IMR-90 (cell line): Measurements from ENCODE around the gene COX7A2L. TPM values are rescaled to one million over a fixed set of nuclear protein-coding genes. Genes with fewer than 3 reads are reported as not detected.
A peak's percentile ranks its signal among the peaks of the same experiment; 100 is the strongest.

Experiments
- ATAC-seq: fragments of 200-7000 bp; cut with Tn5 transposase; 2 replicates; pipeline ENCODE4 v1.9.1; 2020; ENCODE audit warnings: low read depth, mild to moderate bottlenecking, moderate library complexity
- BruUV-seq: library from RNA; stranded (reverse); fragments of 400-500 nt; replicated peaks from 2 replicates; lab custom pipeline; 2021; lab: Mats Ljungman, UMichigan
- CTCF ChIA-PET: fragments of 300-600 bp; formaldehyde crosslinking; extraction: SDS; loops from one replicate; lab custom pipeline; 2021; ENCODE audit warnings: antibody characterized with exemption; lab: Yijun Ruan, JAX
- POLR2A ChIA-PET: fragments of 300-600 bp; sonication (Branson Sonifier 250); formaldehyde crosslinking; loops from one replicate; lab custom pipeline; 2022; ENCODE audit warnings: antibody characterized with exemption; ENCODE audit not compliant: unreplicated experiment; lab: Charles Lee
- DNase-seq: peaks from one replicate; pipeline ENCODE4 v3.0.0; 2013
- H2AFZ ChIP-seq: replicated peaks from 2 replicates; pipeline ENCODE3; 2013; ENCODE audit warnings: low read length, mild to moderate bottlenecking; ENCODE audit not compliant: poor library complexity
- H2AK5ac ChIP-seq: 2 replicates; pipeline ENCODE4 v1.6.1; 2013; ENCODE audit warnings: low read depth, low read length, inconsistent platforms
- H2AK9ac ChIP-seq: replicated peaks from 2 replicates; pipeline ENCODE3; 2013; ENCODE audit warnings: mild to moderate bottlenecking, low read depth, low read length, moderate library complexity; ENCODE audit not compliant: poor library complexity
- H2BK120ac ChIP-seq: 2 replicates; pipeline ENCODE4 v1.6.1; 2013; ENCODE audit warnings: low read depth, low read length, inconsistent platforms
- H2BK15ac ChIP-seq: 3 replicates; pipeline ENCODE4 v1.6.1; 2013; ENCODE audit warnings: low read depth, low read length, inconsistent platforms
- H2BK20ac ChIP-seq: 2 replicates; pipeline ENCODE4 v1.6.1; 2013; ENCODE audit warnings: low read depth, mild to moderate bottlenecking, inconsistent platforms, low read length, moderate library complexity
- H2BK5ac ChIP-seq: 2 replicates; pipeline ENCODE4 v1.6.1; 2013; ENCODE audit warnings: mild to moderate bottlenecking, low read depth, low read length, inconsistent platforms; ENCODE audit not compliant: poor library complexity, severe bottlenecking
- H3K14ac ChIP-seq: replicated peaks from 2 replicates; pipeline ENCODE4 v1.6.1; 2013; ENCODE audit warnings: low read depth, low read length, inconsistent platforms
- H3K18ac ChIP-seq: 2 replicates; pipeline ENCODE4 v1.6.1; 2013; ENCODE audit warnings: low read depth, low read length, control low read depth
- H3K23ac ChIP-seq: 2 replicates; pipeline ENCODE4 v1.6.1; 2013; ENCODE audit warnings: low read depth, low read length, inconsistent platforms
- H3K27ac ChIP-seq: 2 replicates; pipeline ENCODE4 v1.5.1; 2013; ENCODE audit warnings: mild to moderate bottlenecking, control low read depth, low read length; ENCODE audit not compliant: insufficient read depth
- H3K27me3 ChIP-seq: 2 replicates; pipeline ENCODE4 v1.6.1; 2013; ENCODE audit warnings: low read length; ENCODE audit not compliant: control insufficient read depth, insufficient read depth
- H3K36me3 ChIP-seq: 2 replicates; pipeline ENCODE4 v1.6.1; 2013; ENCODE audit warnings: low read length, mixed read lengths; ENCODE audit not compliant: control insufficient read depth, insufficient read depth
- H3K4ac ChIP-seq: 2 replicates; pipeline ENCODE4 v1.6.1; 2013; ENCODE audit warnings: low read depth, low read length, inconsistent platforms
- H3K4me1 ChIP-seq: 2 replicates; pipeline ENCODE4 v1.6.1; 2013; ENCODE audit warnings: low read length, mixed read lengths; ENCODE audit not compliant: control insufficient read depth, insufficient read depth
- H3K4me2 ChIP-seq: 2 replicates; pipeline ENCODE4 v1.6.1; 2013; ENCODE audit warnings: low read depth, mild to moderate bottlenecking, control low read depth, low read length, moderate library complexity
- H3K4me3 ChIP-seq: 2 replicates; pipeline ENCODE4 v1.5.1; 2013; ENCODE audit warnings: low read depth, mild to moderate bottlenecking, control low read depth, low read length, moderate library complexity; ENCODE audit not compliant: insufficient read depth
- H3K56ac ChIP-seq: 2 replicates; pipeline ENCODE4 v1.6.1; 2013; ENCODE audit warnings: low read length, inconsistent platforms; ENCODE audit not compliant: insufficient read depth; ENCODE audit errors: extremely low read depth
- H3K79me1 ChIP-seq, 2 experiments: 2 replicates each; pipeline ENCODE4 v1.6.1; 2013; ENCODE audit warnings: low read length in 2 of 2, inconsistent platforms in 1 of 2, low read depth in 1 of 2
- H3K9ac ChIP-seq: 2 replicates; pipeline ENCODE4 v1.6.1; 2013; ENCODE audit warnings: low read depth, low read length, control low read depth
- H3K9me1 ChIP-seq: 2 replicates; pipeline ENCODE4 v1.6.1; 2013; ENCODE audit warnings: low read length, inconsistent platforms; ENCODE audit not compliant: insufficient read depth
- H3K9me3 ChIP-seq: 2 replicates; pipeline ENCODE4 v1.6.1; 2013; ENCODE audit warnings: low read length; ENCODE audit not compliant: control insufficient read depth, insufficient read depth
- H4K20me1 ChIP-seq: 2 replicates; pipeline ENCODE4 v1.6.1; 2013; ENCODE audit warnings: low read length, inconsistent platforms; ENCODE audit not compliant: insufficient read depth
- H4K5ac ChIP-seq: 2 replicates; pipeline ENCODE4 v1.6.1; 2013; ENCODE audit warnings: mild to moderate bottlenecking, low read depth, low read length, control low read depth
- H4K8ac ChIP-seq, 2 experiments: 2 replicates each; pipeline ENCODE4 v1.6.1; 2013; ENCODE audit warnings: low read depth in 2 of 2, low read length in 2 of 2, control low read depth in 1 of 2, inconsistent platforms in 1 of 2
- H4K91ac ChIP-seq: 2 replicates; pipeline ENCODE4 v1.6.1; 2013; ENCODE audit warnings: low read depth, low read length, inconsistent platforms; ENCODE audit not compliant: insufficient read depth
- RAD21 ChIP-seq: IDR thresholded peaks from 2 replicates; pipeline ENCODE4 v1.6.1; 2012; ENCODE audit warnings: low read length, improper control_type of control experiment
- WGBS, 2 experiments: methylation state at CpG; one replicate each; pipeline versions ENCODE4 v1.1.5 to v1.1.7; 2013; ENCODE audit warnings: missing lambda C conversion rate in 2 of 2; ENCODE audit not compliant: insufficient read length in 1 of 2; ENCODE audit errors: extremely low coverage in 2 of 2; 5-methylcytosine and 5-hydroxymethylcytosine counted together
- dilution Hi-C: fragments of 300-500 bp; cut with HindIII; formaldehyde crosslinking; loops from one replicate; pipeline ENCODE4 v1.14.3; 2018; ENCODE audit warnings: low sequenced_read_pairs; ENCODE audit not compliant: unreplicated experiment
- in situ Hi-C: fragments of 300-500 bp; cut with MboI; formaldehyde crosslinking; loops from 3 replicates; pipeline ENCODE4 v1.14.3; 2019; ENCODE audit warnings: low sequenced_read_pairs, inconsistent platforms, mixed read lengths
- intact Hi-C: fragments of 100-400 bp; cut with micrococcal nuclease; formaldehyde crosslinking; loops from 2 replicates; pipeline ENCODE4 v1.10.0; 2022
- polyA plus RNA-seq, 3 experiments: library from polyadenylated mRNA; depleted of rRNA; stranded (reverse); fragments of >200 nt; gene quantifications; 2 replicates each; pipeline ENCODE4 v1.2.3, GENCODE V29; 2012; ENCODE audit warnings: low replicate concordance in 1 of 3
- total RNA-seq: library from RNA; depleted of rRNA; stranded (reverse); fragments of >200 nt; gene quantifications from 2 replicates; pipeline ENCODE4 v1.2.3, GENCODE V29; 2012
- TF ChIP-seq, protein P1 (sequence below): conservative IDR thresholded peaks from 2 replicates; pipeline ENCODE4 v1.5.1; 2012; ENCODE audit warnings: mild to moderate bottlenecking, low read depth, low read length, improper control_type of control experiment

COX7A2L gene
- total and polyA plus RNA-seq, 2 of the 4 experiments (the other 2 are of a cell fraction): 123 to 132 TPM

DNA sequence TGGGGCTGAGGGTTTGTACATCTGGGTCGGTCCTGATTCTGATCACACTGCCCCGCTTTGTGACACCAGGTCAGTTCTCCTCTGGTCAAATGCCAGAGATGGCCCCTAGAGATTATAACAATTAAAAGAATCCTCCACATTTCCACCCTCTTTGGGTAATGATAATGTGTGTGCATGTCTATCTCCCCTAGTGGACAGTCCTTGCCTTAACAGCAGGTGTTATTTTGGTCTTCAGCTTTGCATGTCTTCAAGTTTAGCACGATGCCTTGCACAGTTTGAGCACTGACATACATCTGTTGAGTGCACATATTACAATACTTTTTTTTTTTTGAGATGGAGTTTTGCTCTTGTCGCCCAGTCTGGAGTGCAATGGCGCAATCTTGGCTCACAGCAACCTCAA, 25.7 kb upstream of the COX7A2L start:
- ChIA-PET CTCF (no interaction called here), POLR2A (no interaction called here)
- no peak overlapping the region for H3K14ac ChIP-seq
- no peak overlapping the region for H3K18ac ChIP-seq
- no peak overlapping the region for H4K5ac ChIP-seq
- no peak overlapping the region for H4K91ac ChIP-seq
- dilution Hi-C loops (no loop called here), in situ Hi-C loops (no loop called here), intact Hi-C loops (no loop called here)
- H3K23ac ChIP-seq: no peak overlapping the region
- H3K9me3 ChIP-seq: no peaks in the 10 kb centered on the region
- H3K9ac ChIP-seq: no peak overlapping the region
- H2BK5ac ChIP-seq: no peak overlapping the region
- no peak overlapping the region for H2BK15ac ChIP-seq
- no peak overlapping the region for H3K4me3 ChIP-seq
- WGBS, 2 experiments: no CpG with 5 or more reads among the region's 5 CpGs
- no peaks in the 10 kb centered on the region for H3K4me1 ChIP-seq
- no peaks in the 10 kb centered on the region for H3K79me1 ChIP-seq
- no peaks in the 10 kb centered on the region for H3K9me1 ChIP-seq
- H4K20me1 ChIP-seq: no peaks in the 10 kb centered on the region
- no peak overlapping the region for H2BK120ac ChIP-seq
- no peak overlapping the region for H3K4me2 ChIP-seq
- DNase-seq: no peak
- H3K56ac ChIP-seq: no peak overlapping the region
- no peak overlapping the region for H4K8ac ChIP-seq
- H3K36me3 ChIP-seq: no peaks in the 10 kb centered on the region
- TF ChIP-seq, protein P1, sequence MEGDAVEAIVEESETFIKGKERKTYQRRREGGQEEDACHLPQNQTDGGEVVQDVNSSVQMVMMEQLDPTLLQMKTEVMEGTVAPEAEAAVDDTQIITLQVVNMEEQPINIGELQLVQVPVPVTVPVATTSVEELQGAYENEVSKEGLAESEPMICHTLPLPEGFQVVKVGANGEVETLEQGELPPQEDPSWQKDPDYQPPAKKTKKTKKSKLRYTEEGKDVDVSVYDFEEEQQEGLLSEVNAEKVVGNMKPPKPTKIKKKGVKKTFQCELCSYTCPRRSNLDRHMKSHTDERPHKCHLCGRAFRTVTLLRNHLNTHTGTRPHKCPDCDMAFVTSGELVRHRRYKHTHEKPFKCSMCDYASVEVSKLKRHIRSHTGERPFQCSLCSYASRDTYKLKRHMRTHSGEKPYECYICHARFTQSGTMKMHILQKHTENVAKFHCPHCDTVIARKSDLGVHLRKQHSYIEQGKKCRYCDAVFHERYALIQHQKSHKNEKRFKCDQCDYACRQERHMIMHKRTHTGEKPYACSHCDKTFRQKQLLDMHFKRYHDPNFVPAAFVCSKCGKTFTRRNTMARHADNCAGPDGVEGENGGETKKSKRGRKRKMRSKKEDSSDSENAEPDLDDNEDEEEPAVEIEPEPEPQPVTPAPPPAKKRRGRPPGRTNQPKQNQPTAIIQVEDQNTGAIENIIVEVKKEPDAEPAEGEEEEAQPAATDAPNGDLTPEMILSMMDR: peak; percentile 26; the same call in 1 of the 2 replicates
- TF ChIP-seq RAD21: no peak
- H2AK9ac ChIP-seq: no peak overlapping the region
- H2BK20ac ChIP-seq: no peak overlapping the region
- H3K27me3 ChIP-seq: peaks cover 17% of the 10 kb centered on the region
- ATAC-seq: no peak
- H2AK5ac ChIP-seq: no peak overlapping the region
- no peak overlapping the region for H2AFZ ChIP-seq
- no TSS peak for BruUV-seq
- H3K4ac ChIP-seq: no peak overlapping the region
- no peak overlapping the region for H3K27ac ChIP-seq
